Spleen (tissue), 11 donors: ENCODE measurements around the gene UBE2E2. TPM values are rescaled to one million over a fixed set of nuclear protein-coding genes. Genes with fewer than 3 reads are reported as not detected.
"Not testable (repeated sequence)": the region's sequence is repeated elsewhere in the genome, so short reads cannot be mapped to it uniquely, and the experiment has no call there.

Experiments used
- DNase-seq: peaks from one replicate; pipeline ENCODE4 v3.0.0-alpha.2; 2020
- H3K27ac ChIP-seq, 8 donors: fragments of 200-600 bp; sonication (generic) in 7 of 8; 1 replicate in 4 of 8; 2 replicates in 4 of 8; pipeline versions ENCODE4 v1.5.0 to v1.8.0; 2016 to 2021; ENCODE audit warnings: inconsistent platforms in 4 of 8, mild to moderate bottlenecking in 4 of 8, moderate library complexity in 1 of 8
- H3K27me3 ChIP-seq, 7 donors: fragments of 200-600 bp; sonication (generic) in 6 of 7; replicated peaks in 1 of 7; 1 replicate in 4 of 7; 2 replicates in 3 of 7; pipeline versions ENCODE4 v1.5.0 to v1.8.0; 2016 to 2021; ENCODE audit warnings: inconsistent platforms in 3 of 7, mild to moderate bottlenecking in 1 of 7
- H3K36me3 ChIP-seq, 6 donors: fragments of 200-600 bp; sonication (generic) in 5 of 6; 1 replicate in 4 of 6; 2 replicates in 2 of 6; pipeline versions ENCODE4 v1.5.0 to v1.8.0; 2016 to 2021; ENCODE audit warnings: inconsistent platforms in 2 of 6
- H3K4me1 ChIP-seq, 6 donors: fragments of 200-600 bp; sonication (generic) in 5 of 6; 1 replicate in 3 of 6; 2 replicates in 3 of 6; pipeline versions ENCODE4 v1.5.0 to v1.8.0; 2016 to 2021; ENCODE audit warnings: inconsistent platforms in 3 of 6
- H3K4me3 ChIP-seq, 8 donors: fragments of 200-600 bp; sonication (generic) in 7 of 8; 1 replicate in 4 of 8; 2 replicates in 4 of 8; pipeline versions ENCODE4 v1.5.0 to v1.8.0; 2016 to 2021; ENCODE audit warnings: inconsistent platforms in 4 of 8, mild to moderate bottlenecking in 4 of 8, moderate library complexity in 2 of 8
- H3K9me3 ChIP-seq, 8 donors: fragments of 200-600 bp; sonication (generic) in 7 of 8; 1 replicate in 4 of 8; 2 replicates in 4 of 8; pipeline versions ENCODE4 v1.5.0 to v1.8.0; 2016 to 2021; ENCODE audit warnings: inconsistent platforms in 4 of 8
- POLR2A ChIP-seq, 3 donors: fragments of 450-650 bp; IDR thresholded peaks; one replicate each; pipeline ENCODE4 v1.5.1; 2017; ENCODE audit warnings: antibody characterized with exemption in 3 of 3, mild to moderate bottlenecking in 1 of 3
- POLR2AphosphoS5 ChIP-seq, 3 donors: sonication (generic); formaldehyde crosslinking; IDR thresholded peaks; one replicate each; pipeline ENCODE4 v1.5.1; 2017; ENCODE audit warnings: antibody characterized with exemption in 3 of 3
- WGBS, 5 donors: extraction: QIAGEN DNeasy Blood & Tissue Kit in 3 of 5; methylation state at CpG; one replicate each; pipeline versions ENCODE4 v1.1.5 to v1.1.7; 2013 to 2018; 5-methylcytosine and 5-hydroxymethylcytosine counted together
- intact Hi-C: fragments of 100-400 bp; cut with DNase I; formaldehyde crosslinking; loops from one replicate; pipeline ENCODE4 v1.15.0; 2023; ENCODE audit warnings: low total_unique reads
- polyA plus RNA-seq, 3 donors: library from polyadenylated mRNA; stranded (reverse); fragments of 200-250 nt; gene quantifications; one replicate each; pipeline ENCODE4 v1.2.1, GENCODE V29; 2013
- total RNA-seq, 7 donors: library from RNA; depleted of rRNA in 3 of 7; stranded (reverse); fragments of >200 nt in 3 of 7; fragmentation: NEBNext Ultra II Directional in 4 of 7; extraction: Animal tissue kit (Norgen Biotek cat#: 25700) in 4 of 7; gene quantifications; one replicate each; pipeline versions ENCODE4 v1.1.0 to v1.2.1, GENCODE V29; 2016 to 2021
- TF ChIP-seq, protein P1 (sequence below), 11 experiments: fragments of 200-600 bp in 7 of 11; fragments of 450-650 bp in 4 of 11; sonication (generic) in 4 of 11; IDR thresholded peaks in 8 of 11; conservative IDR thresholded peaks in 3 of 11; 1 replicate in 7 of 11; 2 replicates in 4 of 11; pipeline versions ENCODE4 v1.4.0 to v1.8.0; 2016 to 2021; ENCODE audit warnings: antibody characterized with exemption in 11 of 11, inconsistent platforms in 4 of 11, mild to moderate bottlenecking in 1 of 11
- donor health status: healthy with polysubstance abuse.
- donor health status: DM: no; HTN: no; CAD: no; lungs with moderate emphysema.
- donor health status: DM: no; HTN: no; CAD: no.
- donor health status: Bipolar disorder and iron deficiency.
- donor health status: healthy.
- donor health status: DM: no; HTN: no; CAD: no.
- donor health status: DM: yes; HTN: yes; CAD: no.

UBE2E2 gene
- total and polyA plus RNA-seq, 10 donors = 27.9 to 87.6 (median 41.2) TPM

DNA sequence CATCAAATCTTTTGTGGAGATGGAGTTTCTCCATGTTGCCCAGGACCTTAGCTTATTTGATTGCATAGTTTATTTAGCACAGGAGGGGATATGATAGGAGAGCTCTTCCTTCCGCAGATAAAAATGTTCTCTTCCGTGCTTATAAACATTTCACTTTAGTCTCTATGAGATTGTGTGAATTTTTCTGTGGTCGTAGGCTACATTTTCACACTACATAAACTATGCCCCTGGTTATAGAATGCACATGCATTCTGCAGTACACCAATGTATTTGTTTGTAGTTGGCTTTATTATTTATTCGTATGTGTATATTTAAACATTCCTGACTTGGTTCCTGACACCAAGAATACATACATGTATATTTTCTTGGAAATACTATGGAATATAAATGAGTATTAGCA lies 139.2 kb downstream of the UBE2E2 start:
- TF ChIP-seq POLR2A (IDR thresholded peaks at IDR 0.05) = no peak
- TF ChIP-seq, protein P1, sequence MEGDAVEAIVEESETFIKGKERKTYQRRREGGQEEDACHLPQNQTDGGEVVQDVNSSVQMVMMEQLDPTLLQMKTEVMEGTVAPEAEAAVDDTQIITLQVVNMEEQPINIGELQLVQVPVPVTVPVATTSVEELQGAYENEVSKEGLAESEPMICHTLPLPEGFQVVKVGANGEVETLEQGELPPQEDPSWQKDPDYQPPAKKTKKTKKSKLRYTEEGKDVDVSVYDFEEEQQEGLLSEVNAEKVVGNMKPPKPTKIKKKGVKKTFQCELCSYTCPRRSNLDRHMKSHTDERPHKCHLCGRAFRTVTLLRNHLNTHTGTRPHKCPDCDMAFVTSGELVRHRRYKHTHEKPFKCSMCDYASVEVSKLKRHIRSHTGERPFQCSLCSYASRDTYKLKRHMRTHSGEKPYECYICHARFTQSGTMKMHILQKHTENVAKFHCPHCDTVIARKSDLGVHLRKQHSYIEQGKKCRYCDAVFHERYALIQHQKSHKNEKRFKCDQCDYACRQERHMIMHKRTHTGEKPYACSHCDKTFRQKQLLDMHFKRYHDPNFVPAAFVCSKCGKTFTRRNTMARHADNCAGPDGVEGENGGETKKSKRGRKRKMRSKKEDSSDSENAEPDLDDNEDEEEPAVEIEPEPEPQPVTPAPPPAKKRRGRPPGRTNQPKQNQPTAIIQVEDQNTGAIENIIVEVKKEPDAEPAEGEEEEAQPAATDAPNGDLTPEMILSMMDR (IDR thresholded peaks at IDR 0.05 in 8 of 11, conservative IDR thresholded peaks at IDR 0.05 in 3 of 11) = no peak
- TF ChIP-seq POLR2AphosphoS5 (IDR thresholded peaks at IDR 0.05) = no peak
- Histone ChIP-seq H3K9me3 (no peaks in the 10 kb centered on the region), H3K27ac (no peak overlapping the region), H3K36me3 (no peaks in the 10 kb centered on the region), H3K4me3 (no peak overlapping the region), H3K27me3 (no peaks in the 10 kb centered on the region), H3K4me1 (peaks cover 9 to 38% (median 22%) of the 10 kb centered on the region in 6 donors)
- DNase-seq = no peak
- intact Hi-C loops = no loop called here
- WGBS, 5 donors = 88 to 92% (median 91%) methylated on average over 4 of the region's 4 CpGs

DNA sequence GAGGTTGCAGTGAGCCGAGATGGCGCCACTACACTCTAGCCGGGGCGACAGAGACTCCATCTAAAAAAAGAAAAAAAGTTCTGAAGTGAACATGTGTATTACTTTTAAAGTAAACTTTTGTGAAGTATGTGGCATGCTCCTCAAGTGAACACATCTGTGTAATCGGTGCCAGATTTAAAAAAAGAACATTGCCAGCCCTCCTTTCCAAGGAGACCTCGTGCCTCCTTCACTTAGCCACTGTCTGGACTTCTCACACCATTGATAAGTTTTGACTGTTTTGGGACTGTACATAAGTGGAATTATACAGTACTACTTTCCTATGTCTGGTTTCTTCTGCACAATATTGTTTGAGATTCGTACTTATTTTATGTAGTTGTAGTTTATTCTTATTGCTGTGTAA lies 140.4 kb downstream of the UBE2E2 start:
- 92 to 96% (median 94%) methylated on average over 7 of the region's 7 CpGs for WGBS, 5 donors
- no peak overlapping the region for H3K27ac ChIP-seq
- no peaks in the 10 kb centered on the region for H3K36me3 ChIP-seq
- no peak for DNase-seq
- TF ChIP-seq POLR2AphosphoS5 (IDR thresholded peaks at IDR 0.05) (no peak), POLR2A (IDR thresholded peaks at IDR 0.05) (no peak)
- TF ChIP-seq, protein P1 (IDR thresholded peaks at IDR 0.05 in 8 of 11, conservative IDR thresholded peaks at IDR 0.05 in 3 of 11) = no peak
- peaks cover 9 to 38% (median 22%) of the 10 kb centered on the region in 6 donors for H3K4me1 ChIP-seq
- H3K9me3 ChIP-seq = no peaks in the 10 kb centered on the region
- intact Hi-C loops = no loop called here
- H3K4me3 ChIP-seq = no peak overlapping the region
- no peaks in the 10 kb centered on the region for H3K27me3 ChIP-seq

DNA sequence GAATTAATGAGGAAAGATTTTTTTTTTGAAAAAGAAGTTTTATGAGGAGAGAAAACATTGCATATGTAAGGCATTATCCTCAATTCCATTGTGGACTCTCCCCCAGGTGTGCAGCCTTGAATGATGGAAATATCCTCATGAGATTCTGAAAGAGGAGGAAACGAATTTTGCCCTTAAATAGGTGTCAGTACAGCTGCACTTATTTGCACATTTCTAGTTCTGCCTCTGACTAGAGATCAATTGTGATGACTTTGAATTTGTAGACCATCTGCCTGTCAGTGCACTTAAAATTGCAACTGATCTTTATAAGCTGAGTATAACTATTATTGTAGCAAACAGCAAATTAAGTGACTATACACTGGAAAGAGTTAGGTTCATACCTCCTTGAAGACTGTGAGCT lies 141.8 kb downstream of the UBE2E2 start:
- Histone ChIP-seq H3K4me3 (no peak overlapping the region), H3K27me3 (no peaks in the 10 kb centered on the region), H3K4me1 (peaks cover 9 to 30% (median 22%) of the 10 kb centered on the region in 6 donors), H3K36me3 (no peaks in the 10 kb centered on the region), H3K9me3 (no peaks in the 10 kb centered on the region), H3K27ac (no peak overlapping the region)
- 37 to 70% (median 48%) methylated on average over 1 of the region's 1 CpG for WGBS, 5 donors
- no peak for DNase-seq
- intact Hi-C loops = no loop called here
- TF ChIP-seq, protein P1 (IDR thresholded peaks at IDR 0.05 in 8 of 11, conservative IDR thresholded peaks at IDR 0.05 in 3 of 11) = no peak
- TF ChIP-seq POLR2A (IDR thresholded peaks at IDR 0.05) (no peak), POLR2AphosphoS5 (IDR thresholded peaks at IDR 0.05) (no peak)

DNA sequence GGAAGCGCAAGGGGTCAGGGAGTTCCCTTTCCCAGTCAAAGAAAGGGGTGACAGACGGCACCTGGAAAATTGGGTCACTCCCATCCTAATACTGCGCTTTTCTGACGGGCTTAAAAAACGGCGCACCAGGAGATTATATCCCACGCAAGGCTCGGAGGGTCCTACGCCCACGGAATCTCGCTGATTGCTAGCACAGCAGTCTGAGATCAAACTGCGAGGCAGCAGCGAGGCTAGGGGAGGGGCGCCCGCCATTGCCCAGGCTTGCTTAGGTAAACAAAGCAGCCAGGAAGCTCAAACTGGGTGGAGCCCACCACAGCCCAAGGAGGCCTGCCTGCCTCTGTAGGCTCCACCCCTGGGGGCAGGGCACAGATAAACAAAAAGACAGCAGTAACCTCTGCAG lies 146.3 kb downstream of the UBE2E2 start:
- H3K4me1 ChIP-seq, intact Hi-C loops, H3K27me3 ChIP-seq, H3K36me3 ChIP-seq, H3K9me3 ChIP-seq, H3K27ac ChIP-seq, H3K4me3 ChIP-seq: not testable (repeated sequence)
- 93 to 98% (median 96%) methylated on average over 11 to 15 of the region's 15 CpGs for WGBS, 5 donors
- DNase-seq = peak; percentile 57

- WGBS, 5 donors = 81 to 89% (median 86%) methylated on average over 3 of the region's 3 CpGs
- intact Hi-C loops = no loop called here
- no peak for DNase-seq
- Histone ChIP-seq H3K36me3 (no peaks in the 10 kb centered on the region), H3K27ac (no peak overlapping the region), H3K4me1 (peaks cover 0 to 3% (median 0%) of the 10 kb centered on the region in 6 donors), H3K9me3 (peaks cover 0 to 4% (median 0%) of the 10 kb centered on the region in 8 donors), H3K4me3 (no peak overlapping the region), H3K27me3 (no peaks in the 10 kb centered on the region)
- TF ChIP-seq POLR2AphosphoS5 (IDR thresholded peaks at IDR 0.05) (no peak), POLR2A (IDR thresholded peaks at IDR 0.05) (no peak)
- TF ChIP-seq, protein P1 (IDR thresholded peaks at IDR 0.05 in 8 of 11, conservative IDR thresholded peaks at IDR 0.05 in 3 of 11) = no peak
Observed at GRCh38 chr3:23356169-23356568, 153.0 kb downstream of the UBE2E2 start.
